GF-D8 (cell line): ENCODE measurements around the gene ZFHX3.

Source experiments
- DNase-seq: peaks from one replicate; lab custom pipeline; 2025; lab: John Stamatoyannopoulos, UW

Gene ZFHX3

GRCh38 chr16:72950669-72951068 lies 97.3 kb downstream of the ZFHX3 start:
- no peak for DNase-seq

- DNase-seq, result no peak
Observed at GRCh38 chr16:72948238-72948829, 99.6 kb downstream of the ZFHX3 start.

- no peak for DNase-seq
Observed at GRCh38 chr16:72947379-72948237, 100.3 kb downstream of the ZFHX3 start.

GRCh38 chr16:72946474-72947194 lies 101.3 kb downstream of the ZFHX3 start:
- no peak for DNase-seq

GRCh38 chr16:72946063-72946462 lies 101.9 kb downstream of the ZFHX3 start:
- DNase-seq, result no peak

- no peak for DNase-seq
Observed at GRCh38 chr16:72945611-72946010, 102.3 kb downstream of the ZFHX3 start.

- DNase-seq, result no peak
Observed at GRCh38 chr16:72944757-72945485, 103.0 kb downstream of the ZFHX3 start.

GRCh38 chr16:72942021-72942420 lies 105.9 kb downstream of the ZFHX3 start:
- DNase-seq, result no peak

- no peak for DNase-seq
Observed at GRCh38 chr16:72940886-72941285, 107.0 kb downstream of the ZFHX3 start.

GRCh38 chr16:72939247-72939646 lies 108.7 kb downstream of the ZFHX3 start:
- DNase-seq, result no peak

GRCh38 chr16:72938795-72939164 lies 109.1 kb downstream of the ZFHX3 start:
- DNase-seq, result no peak

GRCh38 chr16:72937916-72938794 lies 109.8 kb downstream of the ZFHX3 start:
- no peak for DNase-seq

- DNase-seq, result no peak
Observed at GRCh38 chr16:72937360-72937759, 110.6 kb downstream of the ZFHX3 start.

- no peak for DNase-seq
Observed at GRCh38 chr16:72936408-72936807, 111.5 kb downstream of the ZFHX3 start.

- DNase-seq, result no peak
Observed at GRCh38 chr16:72935896-72936295, 112.0 kb downstream of the ZFHX3 start.

- no peak for DNase-seq
Observed at GRCh38 chr16:72934636-72935403, 113.1 kb downstream of the ZFHX3 start.

GRCh38 chr16:72932677-72933335 lies 115.1 kb downstream of the ZFHX3 start:
- DNase-seq, result no peak

- DNase-seq, result no peak
Observed at GRCh38 chr16:72932050-72932449, 115.9 kb downstream of the ZFHX3 start.

- DNase-seq, result no peak
Observed at GRCh38 chr16:72930396-72930795, 117.5 kb downstream of the ZFHX3 start.
